MM.1S (cell line): ENCODE results near the gene PLA2G2E.

ENCODE experiments used
- CTCF ChIP-seq: fragments of 300-600 bp; sonication (generic); IDR thresholded peaks from 2 replicates; pipeline ENCODE4 v1.5.1; 2016; ENCODE audit warnings: antibody characterized with exemption, low read length, mixed read lengths
- EZH2 ChIP-seq: fragments of 300-600 bp; sonication (generic); optimal IDR thresholded peaks from 2 replicates; pipeline ENCODE3; 2017; ENCODE audit warnings: low read depth, mild to moderate bottlenecking, antibody characterized with exemption, low read length, mixed read lengths
- EZH2phosphoT487 ChIP-seq: fragments of 300-600 bp; sonication (generic); IDR thresholded peaks from 2 replicates; pipeline ENCODE4 v1.6.1; 2018; ENCODE audit warnings: antibody characterized with exemption, low read length

DNA sequence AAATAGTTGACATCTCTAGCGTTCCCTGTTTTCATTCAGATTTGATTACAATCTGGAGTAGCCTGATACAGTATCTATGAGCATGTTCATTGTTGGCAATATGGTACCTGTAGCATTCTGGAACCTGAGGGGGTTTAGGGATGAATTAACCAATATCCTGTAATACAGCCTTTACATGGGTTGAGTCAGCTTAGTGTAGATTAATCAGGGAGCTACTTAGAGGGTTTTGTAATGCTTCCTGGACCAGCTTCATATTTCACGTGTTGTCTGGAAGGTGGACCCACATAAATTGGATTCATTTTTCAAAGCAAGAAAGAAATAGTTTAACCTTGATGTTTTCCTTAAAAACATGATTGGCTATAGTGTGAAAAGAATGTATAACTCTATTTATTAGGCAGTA, 37.6 kb downstream of the PLA2G2E start:
- TF ChIP-seq EZH2phosphoT487 (no peak), CTCF (no peak), EZH2 (no peak)
